ENCODE results near the gene CNTNAP2. TPM values are rescaled to one million over a fixed set of nuclear protein-coding genes. Genes with fewer than 3 reads are reported as not detected.

The CNTNAP2 gene
- total RNA-seq, 2 experiments from 2014 or later = not detected

- Mint-ChIP-seq H3K36me3 (ENCODE audit: low read depth) (no peaks in the 10 kb centered on the region), H3K4me1 (ENCODE audit: low read depth) (no peaks in the 10 kb centered on the region), H3K9me3 (peaks cover 5% of the 10 kb centered on the region), H3K27me3 (no peaks in the 10 kb centered on the region), H3K4me3 (no peak overlapping the region), H3K27ac (no peak overlapping the region)
- DNase-seq = no peak
- Histone ChIP-seq H3K9me3 (ENCODE audit: control insufficient read depth in 1 of 2, insufficient read depth in 1 of 2, low read length in 2 of 2) (peaks cover 0 to 12% of the 10 kb centered on the region in 2 experiments), H3K36me3 (ENCODE audit: insufficient read depth, low read length) (no peaks in the 10 kb centered on the region), H3K27ac (ENCODE audit: low read depth in 1 of 2, low read length in 2 of 2) (no peak overlapping the region), H3K27me3 (ENCODE audit: control insufficient read depth in 1 of 2, insufficient read depth in 2 of 2, low read length in 2 of 2) (no peaks in the 10 kb centered on the region), H3K4me3 (ENCODE audit: low read length) (no peak overlapping the region), H3K4me1 (ENCODE audit: insufficient read depth, low read length) (no peaks in the 10 kb centered on the region)
- no peak for ATAC-seq (ENCODE audit: poor library complexity)
- TF ChIP-seq CTCF (IDR thresholded peaks at IDR 0.05) = no peak
- POLR2A ChIA-PET = no interaction called here
- CTCF ChIA-PET = no interaction called here
- intact Hi-C loops (cut with DNase I, micrococcal nuclease) = no loop called here
Measured at GRCh38 chr7:147477526-147477925, 1360.9 kb downstream of the CNTNAP2 start.

GRCh38 chr7:147478796-147479195 lies 1362.2 kb downstream of the CNTNAP2 start:
- no peaks in the 10 kb centered on the region for H3K27me3 ChIP-seq (ENCODE audit: control insufficient read depth in 1 of 2, insufficient read depth in 2 of 2, low read length in 2 of 2)
- no peaks in the 10 kb centered on the region for H3K9me3 Mint-ChIP-seq
- POLR2A ChIA-PET = no interaction called here
- no peaks in the 10 kb centered on the region for H3K4me1 ChIP-seq (ENCODE audit: insufficient read depth, low read length)
- no peak for ATAC-seq (ENCODE audit: poor library complexity)
- no peaks in the 10 kb centered on the region for H3K36me3 ChIP-seq (ENCODE audit: insufficient read depth, low read length)
- no peak overlapping the region for H3K4me3 ChIP-seq (ENCODE audit: low read length)
- no peak overlapping the region for H3K27ac ChIP-seq (ENCODE audit: low read depth in 1 of 2, low read length in 2 of 2)
- no peaks in the 10 kb centered on the region for H3K4me1 Mint-ChIP-seq (ENCODE audit: low read depth)
- intact Hi-C loops (cut with DNase I, micrococcal nuclease) = no loop called here
- no peaks in the 10 kb centered on the region for H3K27me3 Mint-ChIP-seq
- no peak for TF ChIP-seq CTCF (IDR thresholded peaks at IDR 0.05)
- H3K27ac Mint-ChIP-seq = no peak overlapping the region
- H3K4me3 Mint-ChIP-seq = no peak overlapping the region
- H3K9me3 ChIP-seq (ENCODE audit: control insufficient read depth in 1 of 2, insufficient read depth in 1 of 2, low read length in 2 of 2) = peaks cover 0 to 11% of the 10 kb centered on the region in 2 experiments
- DNase-seq = no peak
- H3K36me3 Mint-ChIP-seq (ENCODE audit: low read depth) = no peaks in the 10 kb centered on the region
- CTCF ChIA-PET = no interaction called here

- no peak for TF ChIP-seq CTCF (IDR thresholded peaks at IDR 0.05)
- Mint-ChIP-seq H3K4me3 (no peak overlapping the region), H3K27ac (no peak overlapping the region), H3K4me1 (ENCODE audit: low read depth) (no peaks in the 10 kb centered on the region), H3K27me3 (no peaks in the 10 kb centered on the region), H3K36me3 (ENCODE audit: low read depth) (no peaks in the 10 kb centered on the region), H3K9me3 (no peaks in the 10 kb centered on the region)
- Histone ChIP-seq H3K4me1 (ENCODE audit: insufficient read depth, low read length) (no peaks in the 10 kb centered on the region), H3K4me3 (ENCODE audit: low read length) (no peak overlapping the region), H3K36me3 (ENCODE audit: insufficient read depth, low read length) (no peaks in the 10 kb centered on the region), H3K9me3 (ENCODE audit: control insufficient read depth in 1 of 2, insufficient read depth in 1 of 2, low read length in 2 of 2) (no peaks in the 10 kb centered on the region), H3K27ac (ENCODE audit: low read depth in 1 of 2, low read length in 2 of 2) (no peak overlapping the region), H3K27me3 (ENCODE audit: control insufficient read depth in 1 of 2, insufficient read depth in 2 of 2, low read length in 2 of 2) (no peaks in the 10 kb centered on the region)
- intact Hi-C loops (cut with DNase I, micrococcal nuclease) = no loop called here
- no peak for ATAC-seq (ENCODE audit: poor library complexity)
- DNase-seq = no peak
- CTCF ChIA-PET = no interaction called here
- POLR2A ChIA-PET = no interaction called here
Measured at GRCh38 chr7:147483634-147484292, 1367.2 kb downstream of the CNTNAP2 start.

Measured in CD4-positive, alpha-beta T cell (primary cell).